CD14-positive monocyte (primary cell): ENCODE measurements around the gene CHRM2. TPM values are rescaled to one million over a fixed set of nuclear protein-coding genes. Genes with fewer than 3 reads are reported as not detected.

ENCODE experiments used
- DNase-seq, 3 donors: peaks; one replicate each; pipeline ENCODE4 v3.0.0-alpha.2; 2011 to 2022
- H2AFZ ChIP-seq: 2 replicates; pipeline ENCODE4 v1.6.0; 2012; ENCODE audit warnings: mild to moderate bottlenecking, low read depth, low read length, inconsistent platforms; ENCODE audit not compliant: insufficient read depth, poor library complexity, severe bottlenecking
- H3K27ac ChIP-seq, 2 donors: 1 replicate in 1 of 2; 2 replicates in 1 of 2; pipeline ENCODE4 v1.5.1; 2012 to 2013; ENCODE audit warnings: low read length in 2 of 2, control low read depth in 1 of 2, inconsistent platforms in 1 of 2, low read depth in 1 of 2, mild to moderate bottlenecking in 1 of 2
- H3K27me3 ChIP-seq, 2 donors: one replicate each; pipeline versions ENCODE4 v1.6.0 to v1.6.1; 2011 to 2013; ENCODE audit warnings: low read length in 2 of 2; ENCODE audit not compliant: control insufficient read depth in 2 of 2, insufficient read depth in 2 of 2
- H3K36me3 ChIP-seq, 2 donors: replicated peaks in 1 of 2; 1 replicate in 1 of 2; 2 replicates in 1 of 2; pipeline versions ENCODE4 v1.5.1 to v1.6.1; 2012 to 2013; ENCODE audit warnings: low read length in 2 of 2, control low read depth in 1 of 2, inconsistent platforms in 1 of 2, mild to moderate bottlenecking in 1 of 2; ENCODE audit not compliant: insufficient read depth in 2 of 2, control insufficient read depth in 1 of 2
- H3K4me1 ChIP-seq, 2 donors: 1 replicate in 1 of 2; 2 replicates in 1 of 2; pipeline versions ENCODE4 v1.5.1 to v1.6.1; 2012 to 2013; ENCODE audit warnings: low read length in 2 of 2, control low read depth in 1 of 2, inconsistent platforms in 1 of 2, mild to moderate bottlenecking in 1 of 2, moderate library complexity in 1 of 2; ENCODE audit not compliant: insufficient read depth in 2 of 2, control insufficient read depth in 1 of 2
- H3K4me2 ChIP-seq: replicated peaks from 2 replicates; pipeline ENCODE3; 2012; ENCODE audit warnings: low read length, moderate library complexity, mild to moderate bottlenecking; ENCODE audit not compliant: poor library complexity, severe bottlenecking; ENCODE audit errors: extremely low read depth
- H3K4me3 ChIP-seq, 3 experiments: fragments of 200-600 bp in 1 of 3; sonication (generic) in 1 of 3; replicated peaks in 1 of 3; 1 replicate in 2 of 3; 2 replicates in 1 of 3; pipeline ENCODE4 v1.5.1; 2011 to 2013; ENCODE audit warnings: low read length in 3 of 3, mild to moderate bottlenecking in 3 of 3, control low read depth in 2 of 3, low read depth in 2 of 3, inconsistent platforms in 1 of 3, moderate library complexity in 1 of 3
- H3K79me2 ChIP-seq: 2 replicates; pipeline ENCODE4 v1.6.0; 2012; ENCODE audit warnings: mild to moderate bottlenecking, control low read depth, inconsistent platforms, low read length, moderate library complexity; ENCODE audit not compliant: insufficient read depth
- H3K9ac ChIP-seq: 2 replicates; pipeline ENCODE4 v1.6.0; 2017; ENCODE audit warnings: low read length, mild to moderate bottlenecking; ENCODE audit not compliant: insufficient read depth, poor library complexity, severe bottlenecking
- H3K9me3 ChIP-seq, 2 donors: replicated peaks in 1 of 2; 1 replicate in 1 of 2; 2 replicates in 1 of 2; pipeline versions ENCODE4 v1.5.1 to v1.6.1; 2012 to 2013; ENCODE audit warnings: low read length in 2 of 2, control low read depth in 1 of 2; ENCODE audit not compliant: control insufficient read depth in 1 of 2, insufficient read depth in 1 of 2
- H4K20me1 ChIP-seq: 2 replicates; pipeline ENCODE4 v1.6.0; 2012; ENCODE audit warnings: mild to moderate bottlenecking, low read length, control low read depth, moderate library complexity; ENCODE audit not compliant: insufficient read depth
- H3K27ac Mint-ChIP-seq, 7 donors: one replicate each; pipeline ENCODE4 v1.8.0; 2020; ENCODE audit warnings: mild to moderate bottlenecking in 7 of 7, mixed read lengths in 7 of 7, moderate library complexity in 6 of 7, inconsistent platforms in 2 of 7
- H3K27me3 Mint-ChIP-seq, 3 donors: one replicate each; pipeline ENCODE4 v1.8.0; 2021 to 2022; ENCODE audit warnings: low read depth in 3 of 3, mild to moderate bottlenecking in 3 of 3, mixed read lengths in 3 of 3, moderate library complexity in 3 of 3, inconsistent platforms in 1 of 3
- H3K36me3 Mint-ChIP-seq, 2 donors: one replicate each; pipeline ENCODE4 v1.8.0; 2020; ENCODE audit warnings: mixed read lengths in 2 of 2, inconsistent platforms in 1 of 2, mild to moderate bottlenecking in 1 of 2
- H3K4me1 Mint-ChIP-seq: one replicate; pipeline ENCODE4 v1.8.0; 2020; ENCODE audit warnings: mild to moderate bottlenecking, mixed read lengths
- H3K4me3 Mint-ChIP-seq, 2 donors: one replicate each; pipeline ENCODE4 v1.8.0; 2020; ENCODE audit warnings: mild to moderate bottlenecking in 2 of 2, mixed read lengths in 2 of 2, moderate library complexity in 1 of 2
- H3K9me3 Mint-ChIP-seq, 7 donors: one replicate each; pipeline ENCODE4 v1.8.0; 2020 to 2022; ENCODE audit warnings: mixed read lengths in 7 of 7, mild to moderate bottlenecking in 6 of 7, moderate library complexity in 6 of 7, inconsistent platforms in 2 of 7
- CTCF ChIP-seq: fragments of 200-600 bp; IDR thresholded peaks from one replicate; pipeline ENCODE4 v1.8.0; 2022; ENCODE audit warnings: antibody characterized with exemption, mild to moderate bottlenecking
- WGBS: methylation state at CpG from one replicate; pipeline ENCODE4 v1.1.5; 2013; ENCODE audit warnings: missing lambda C conversion rate; ENCODE audit not compliant: insufficient coverage; 5-methylcytosine and 5-hydroxymethylcytosine counted together
- intact Hi-C, 2 donors: fragments of 100-400 bp; cut with micrococcal nuclease; formaldehyde crosslinking; loops; one replicate each; pipeline versions ENCODE4 v1.15.0 to v1.15.1; 2023
- polyA plus RNA-seq, 3 donors: library from polyadenylated mRNA; depleted of rRNA in 1 of 3; unstranded in 2 of 3; stranded (reverse) in 1 of 3; fragments of 300-500 nt in 2 of 3; fragments of >200 nt in 1 of 3; fragmentation: Illumina TruSeq in 2 of 3; gene quantifications; 1 replicate in 2 of 3; 2 replicates in 1 of 3; pipeline ENCODE4 v1.2.3, GENCODE V29; 2012 to 2021

The CHRM2 gene
- polyA plus RNA-seq, 3 donors: not detected

- no peak for DNase-seq
- Mint-ChIP-seq H3K4me3 (no peak overlapping the region), H3K27ac (no peak overlapping the region), H3K4me1 (no peaks in the 10 kb centered on the region), H3K9me3 (peaks cover 0 to 12% (median 0%) of the 10 kb centered on the region in 7 donors), H3K36me3 (no peaks in the 10 kb centered on the region), H3K27me3 (peaks cover 0 to 2% (median 2%) of the 10 kb centered on the region in 3 donors)
- H4K20me1 ChIP-seq: no peaks in the 10 kb centered on the region
- no peak overlapping the region for H3K4me2 ChIP-seq
- intact Hi-C loops: no loop called here
- H3K27me3 ChIP-seq: no peaks in the 10 kb centered on the region
- no peaks in the 10 kb centered on the region for H3K4me1 ChIP-seq
- TF ChIP-seq CTCF: no peak
- H3K79me2 ChIP-seq: no peaks in the 10 kb centered on the region
- no peak overlapping the region for H2AFZ ChIP-seq
- no peak overlapping the region for H3K9ac ChIP-seq
- H3K9me3 ChIP-seq: peaks cover 0 to 3% of the 10 kb centered on the region in 2 donors
- no peaks in the 10 kb centered on the region for H3K36me3 ChIP-seq
- H3K4me3 ChIP-seq: no peak overlapping the region
- no peak overlapping the region for H3K27ac ChIP-seq
These were observed 78.9 kb downstream of the CHRM2 start for GRCh38 chr7:136947347-136947746.

GRCh38 chr7:136950331-136950730 lies 81.9 kb downstream of the CHRM2 start:
- WGBS: 90% methylated on average over 2 of the region's 3 CpGs
- no peaks in the 10 kb centered on the region for H4K20me1 ChIP-seq
- H3K27me3 Mint-ChIP-seq: peaks cover 0 to 2% (median 2%) of the 10 kb centered on the region in 3 donors
- no peaks in the 10 kb centered on the region for H3K27me3 ChIP-seq
- no peak for DNase-seq
- TF ChIP-seq CTCF: no peak
- no peak overlapping the region for H3K27ac ChIP-seq
- H3K9me3 Mint-ChIP-seq: peaks cover 0 to 12% (median 4%) of the 10 kb centered on the region in 7 donors
- no peak overlapping the region for H3K4me3 ChIP-seq
- H3K27ac Mint-ChIP-seq: no peak overlapping the region
- no peak overlapping the region for H3K9ac ChIP-seq
- no peaks in the 10 kb centered on the region for H3K4me1 ChIP-seq
- no peaks in the 10 kb centered on the region for H3K79me2 ChIP-seq
- no peaks in the 10 kb centered on the region for H3K4me1 Mint-ChIP-seq
- H3K4me3 Mint-ChIP-seq: no peak overlapping the region
- peaks cover 0 to 3% of the 10 kb centered on the region in 2 donors for H3K9me3 ChIP-seq
- H2AFZ ChIP-seq: no peak overlapping the region
- intact Hi-C loops: no loop called here
- no peaks in the 10 kb centered on the region for H3K36me3 Mint-ChIP-seq
- H3K4me2 ChIP-seq: no peak overlapping the region
- H3K36me3 ChIP-seq: no peaks in the 10 kb centered on the region
